Daoy (cell line): ENCODE results near the gene CMTM7. TPM values are rescaled to one million over a fixed set of nuclear protein-coding genes. Genes with fewer than 3 reads are reported as not detected.
"Not testable (repeated sequence)": the region's sequence is repeated elsewhere in the genome, so short reads cannot be mapped to it uniquely, and the experiment has no call there.

Source experiments
- DNase-seq: peaks from one replicate; pipeline ENCODE4 v3.0.0-alpha.2; 2015; ENCODE audit warnings: low read depth
- total RNA-seq: library from RNA; depleted of rRNA; stranded (reverse); fragments of >200 nt; shearing (Covaris generic); gene quantifications from 2 replicates; pipeline ENCODE4 v1.2.3, GENCODE V29; 2014

The CMTM7 gene
- total RNA-seq, 1 experiment from 2014 or later, result 12.4 TPM

GRCh38 chr3:32459450-32459849 is 67.8 kb downstream of the CMTM7 start:
- no peak for DNase-seq

- DNase-seq, result no peak
These were observed 68.5 kb downstream of the CMTM7 start for GRCh38 chr3:32460031-32460749.

DNA sequence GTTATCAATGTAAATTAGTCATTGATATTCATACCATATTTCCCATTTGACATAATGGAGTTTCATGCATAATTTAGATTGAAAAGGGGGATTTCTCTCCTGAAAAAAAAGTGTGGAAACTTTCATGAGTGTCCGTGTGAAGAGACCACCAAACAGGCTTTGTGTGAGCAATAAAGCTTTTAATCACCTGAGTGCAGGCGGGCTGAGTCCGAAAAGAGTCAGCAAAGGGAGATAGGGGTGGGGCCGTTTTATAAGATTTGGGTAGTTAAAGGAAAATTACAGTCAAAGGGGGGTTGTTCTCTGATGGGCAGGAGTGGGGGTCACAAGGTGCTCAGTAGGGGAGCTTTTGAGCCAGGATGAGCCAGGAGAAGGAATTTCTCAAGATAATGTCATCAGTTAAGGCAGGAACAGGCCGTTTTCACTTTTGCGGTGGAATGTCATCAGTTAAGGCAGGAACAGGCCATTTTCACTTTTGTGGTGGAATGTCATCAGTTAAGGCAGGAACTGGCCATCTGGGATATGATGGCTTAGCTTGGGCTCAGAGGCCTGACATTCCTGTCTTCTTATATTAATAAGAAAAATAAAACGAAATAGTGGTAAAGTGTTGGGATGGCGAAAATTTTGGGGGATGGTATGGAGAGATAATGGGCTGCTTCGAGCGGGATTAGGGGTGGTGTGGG is 69.3 kb downstream of the CMTM7 start:
- not testable (repeated sequence) for DNase-seq

DNA sequence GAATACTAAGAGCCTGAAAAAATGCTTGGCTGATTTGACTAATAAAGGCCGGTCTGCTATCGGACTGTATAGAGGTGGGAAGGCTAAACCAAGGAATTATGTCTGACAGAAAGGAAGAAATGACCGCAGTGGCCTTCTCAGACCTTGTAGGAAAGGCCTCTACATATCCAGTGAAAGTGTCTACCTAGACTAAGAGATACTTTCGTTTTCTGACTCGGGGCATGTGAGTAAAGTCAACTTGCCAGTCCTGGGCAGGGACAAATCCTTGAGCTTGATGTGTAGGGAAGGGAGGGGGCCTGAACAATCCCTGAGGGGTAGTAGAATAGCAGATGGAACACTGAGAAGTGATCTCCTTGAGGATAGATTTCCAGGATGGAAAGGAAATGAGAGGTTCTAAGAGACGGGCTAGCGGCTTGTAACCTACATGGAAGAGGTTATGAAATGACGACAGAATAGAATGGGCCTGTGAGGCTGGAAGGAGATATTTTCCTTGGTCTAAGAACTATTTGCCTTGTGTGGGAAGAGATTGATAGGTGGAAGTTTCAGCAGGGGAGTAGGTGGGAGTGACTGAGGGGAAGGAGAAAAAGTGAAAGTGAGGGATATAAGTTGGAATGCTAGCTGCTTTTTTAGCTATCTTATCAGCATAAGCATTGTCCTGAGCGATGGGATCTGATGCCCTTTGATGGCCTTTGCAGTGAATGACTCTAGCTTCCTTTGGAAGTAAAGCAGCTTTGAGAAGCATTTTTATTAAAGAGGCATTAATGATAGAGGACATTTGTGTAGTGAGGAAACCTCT is 70.7 kb downstream of the CMTM7 start:
- DNase-seq, result not testable (repeated sequence)

- DNase-seq, result not testable (repeated sequence)
These were observed 71.8 kb downstream of the CMTM7 start for GRCh38 chr3:32463415-32463814.

GRCh38 chr3:32464726-32465125 is 73.1 kb downstream of the CMTM7 start:
- DNase-seq, result not testable (repeated sequence)

- not testable (repeated sequence) for DNase-seq
These were observed 75.2 kb downstream of the CMTM7 start for GRCh38 chr3:32466808-32467207.

GRCh38 chr3:32467333-32468070 is 75.8 kb downstream of the CMTM7 start:
- peak; percentile 73 for DNase-seq

GRCh38 chr3:32469151-32469874 is 77.7 kb downstream of the CMTM7 start:
- peak; percentile 42 for DNase-seq

GRCh38 chr3:32470362-32470761 is 78.7 kb downstream of the CMTM7 start:
- no peak for DNase-seq

- no peak for DNase-seq
These were observed 79.6 kb downstream of the CMTM7 start for GRCh38 chr3:32471246-32471645.

DNA sequence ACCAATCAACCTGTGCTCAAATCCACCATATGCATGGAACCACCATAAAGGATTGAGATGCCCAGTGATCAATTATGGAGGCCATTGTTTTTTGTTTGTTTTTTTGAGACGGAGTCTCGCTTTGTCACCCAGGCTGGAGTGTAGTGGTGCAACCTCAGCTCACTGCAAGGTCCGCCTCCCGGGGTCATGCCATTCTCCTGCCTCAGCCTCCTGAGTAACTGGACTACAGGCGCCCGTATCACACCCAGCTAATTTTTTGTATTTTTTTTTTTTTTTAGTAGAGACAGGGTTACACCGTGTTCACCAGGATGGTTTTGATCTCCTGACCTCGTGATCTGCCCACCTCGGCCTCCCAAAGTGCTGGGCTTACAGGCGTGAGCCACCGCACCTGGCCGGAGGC is 80.5 kb downstream of the CMTM7 start:
- DNase-seq, result not testable (repeated sequence)

- DNase-seq, result no peak
These were observed 82.5 kb downstream of the CMTM7 start for GRCh38 chr3:32474201-32474600.

DNA sequence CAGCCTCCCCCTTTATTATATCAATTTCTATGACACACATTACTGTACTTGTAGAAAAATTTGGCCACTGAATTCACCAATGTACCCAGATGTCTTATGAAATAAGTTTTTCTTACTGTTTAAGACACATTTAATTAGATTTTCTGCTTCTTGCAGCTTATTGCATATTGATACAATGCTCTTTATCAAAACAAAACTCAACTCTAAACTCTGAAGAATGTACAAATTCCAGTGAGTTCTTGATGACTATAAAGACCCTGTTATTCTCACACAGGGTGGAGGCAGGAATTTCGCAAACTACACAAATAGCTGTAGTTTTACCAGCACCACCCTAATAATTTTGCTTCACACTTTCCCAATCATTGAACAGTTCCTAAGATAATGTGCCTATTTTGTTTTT is 89.0 kb downstream of the CMTM7 start:
- no peak for DNase-seq

DNA sequence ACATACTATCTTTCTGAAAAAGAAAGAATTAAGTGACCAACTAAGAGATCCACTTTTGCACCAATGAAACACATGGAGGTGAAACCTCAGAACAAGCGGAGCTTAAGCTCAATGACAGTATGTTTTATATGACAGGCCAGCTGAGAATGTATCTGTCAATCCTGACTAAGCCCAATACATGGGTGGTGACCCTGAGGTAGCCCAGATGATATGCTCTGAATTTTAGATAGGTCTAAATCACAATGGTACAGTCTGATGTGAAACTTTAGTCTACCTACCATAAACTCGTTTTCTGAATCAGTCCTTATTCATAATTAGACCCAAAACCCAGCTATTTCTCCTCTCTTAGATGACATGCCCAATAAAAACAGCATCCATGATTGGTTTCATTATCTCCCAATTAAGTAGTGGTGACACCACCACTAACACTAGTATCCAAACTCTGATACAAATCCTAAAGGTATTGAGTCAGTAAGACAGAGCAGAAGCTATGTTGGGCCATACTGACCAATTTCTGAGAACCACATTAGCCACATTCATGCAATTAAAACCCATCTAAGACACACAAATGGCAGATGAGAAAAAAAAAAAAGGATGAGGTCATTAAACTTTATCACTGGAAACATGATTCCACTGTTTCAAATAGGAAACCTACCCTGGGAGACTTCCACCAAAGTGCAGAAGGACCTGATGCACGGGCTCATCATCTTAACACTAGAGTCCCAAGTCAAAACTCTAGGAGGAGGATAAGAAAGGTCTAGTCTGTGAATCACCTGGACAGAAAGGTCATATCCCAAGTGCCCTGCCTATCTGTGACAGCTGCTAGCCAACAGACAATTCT is 90.4 kb downstream of the CMTM7 start:
- no peak for DNase-seq

DNA sequence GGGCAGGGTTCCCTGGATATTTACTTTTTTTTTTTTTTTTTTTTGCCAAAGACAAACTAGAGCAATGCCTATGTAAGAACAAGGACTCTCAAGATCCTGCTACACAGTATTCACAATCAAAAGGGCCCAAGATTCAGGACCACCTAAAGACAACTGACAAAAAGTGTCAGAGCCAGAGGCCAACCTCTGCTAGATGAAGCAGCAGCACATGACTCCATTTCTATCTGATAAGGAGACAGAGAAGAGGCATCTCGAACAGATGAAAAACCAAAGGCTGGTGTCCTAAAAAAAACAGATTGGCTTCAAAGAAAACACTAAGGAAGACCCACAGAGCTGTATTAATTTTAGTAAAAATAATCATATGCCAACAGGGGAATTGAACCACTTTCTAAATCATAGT is 91.0 kb downstream of the CMTM7 start:
- no peak for DNase-seq

DNA sequence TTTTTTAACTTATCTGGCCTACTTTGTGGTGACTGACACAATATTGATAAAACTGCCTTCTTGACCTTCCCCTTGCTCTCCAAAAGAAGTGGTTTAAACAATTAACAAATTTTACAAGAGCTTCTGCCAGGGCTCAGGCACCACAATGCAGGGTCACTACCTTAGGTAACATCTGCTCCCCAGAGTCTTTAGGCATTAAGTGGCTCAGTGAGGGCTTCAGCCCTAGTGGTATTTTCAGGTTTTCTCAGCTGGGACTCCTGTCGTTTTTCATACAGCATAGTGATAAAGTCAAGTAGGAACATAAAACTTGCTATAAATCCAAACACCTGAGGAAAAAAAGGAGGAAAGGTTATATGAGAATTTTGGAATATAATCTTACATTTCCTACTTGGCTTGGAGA is 92.1 kb downstream of the CMTM7 start:
- no peak for DNase-seq

- no peak for DNase-seq
These were observed 92.8 kb downstream of the CMTM7 start for GRCh38 chr3:32484436-32484835.

DNA sequence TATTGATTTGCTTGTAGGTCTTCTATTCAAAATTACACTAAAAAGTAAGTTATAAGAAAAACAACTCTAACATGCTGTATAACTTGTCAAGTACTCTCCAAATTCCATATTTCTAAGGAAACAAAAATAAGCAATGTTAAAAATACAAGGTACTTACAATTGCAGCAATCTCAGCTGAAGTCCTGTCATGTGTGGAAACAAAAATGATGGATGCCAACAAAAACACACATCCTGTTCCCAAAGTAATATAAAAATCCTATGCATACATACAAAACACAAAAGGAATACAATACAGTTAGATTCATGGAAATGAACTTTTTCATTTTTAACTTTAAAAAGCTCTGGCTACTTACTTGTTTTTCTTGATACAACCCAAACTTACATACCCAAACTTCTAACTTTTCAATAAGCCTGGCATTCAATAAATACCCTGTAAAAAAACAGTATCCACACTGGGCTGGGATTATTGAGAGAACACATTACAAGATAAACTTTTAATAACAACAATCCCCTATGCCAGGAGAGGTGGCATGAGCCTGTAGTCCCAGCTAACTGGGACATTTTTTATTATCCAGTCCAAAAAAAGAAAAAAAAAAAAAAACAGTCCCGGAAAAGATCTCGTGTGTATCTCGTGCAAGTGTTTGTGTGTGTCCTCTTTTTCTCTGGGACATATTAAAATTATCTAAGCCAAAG is 96.3 kb downstream of the CMTM7 start:
- DNase-seq, result no peak
